ENCODE data around the gene TIMM10B.
A peak's percentile ranks its signal among the peaks of the same experiment; 100 is the strongest.

Gene TIMM10B

GRCh38 chr11:6473451-6474412, 7.6 kb upstream of the TIMM10B start, which contains the start of gene TRIM3:
TRIM3 (minus strand) TSS chr11:6473941; CDS start chr11:6465695, 8,246 bp downstream.
- TF ChIP-seq BHLHE40 (IDR thresholded peaks at IDR 0.05; ENCODE audit: borderline replicate concordance) (no peak), ARNT (IDR thresholded peaks at IDR 0.05) (no peak), SUZ12 (IDR thresholded peaks at IDR 0.05) (no peak), FOXM1 (IDR thresholded peaks at IDR 0.05; ENCODE audit: borderline replicate concordance) (no peak), PKNOX1 (IDR thresholded peaks at IDR 0.05) (no peak), NFRKB (IDR thresholded peaks at IDR 0.05) (no peak), FOXK2 (IDR thresholded peaks at IDR 0.05) (no peak), SP1 (IDR thresholded peaks at IDR 0.05) (no peak), ELF4 (IDR thresholded peaks at IDR 0.05) (no peak), TARDBP (IDR thresholded peaks at IDR 0.05) (no peak), FOXA1 (IDR thresholded peaks at IDR 0.05) (no peak), ZNF384 (IDR thresholded peaks at IDR 0.05) (no peak), L3MBTL2 (conservative IDR thresholded peaks at IDR 0.05) (no peak), LEF1 (IDR thresholded peaks at IDR 0.05; ENCODE audit: borderline replicate concordance) (no peak)
- ChIA-PET POLR2A (interaction anchor here (0.8 to 2.8 kb wide), 3 partner anchors 55 to 210 kb away, joined by 3 to 9 read pairs (median 3); partner anchors contain the start of genes APBB1 and MRPL17), CTCF (interaction anchor here (1.3 to 2.0 kb wide), 2 partner anchors 30 to 94 kb away, joined by 3 to 7 read pairs; no protein-coding TSS in a partner anchor)
- DNase-seq (ENCODE audit: extremely low spot score), result peak; percentile 91

- TF ChIP-seq ARNT (IDR thresholded peaks at IDR 0.05), result no peak
- TF ChIP-seq SP1 (IDR thresholded peaks at IDR 0.05), result no peak
- no peak for TF ChIP-seq FOXM1 (IDR thresholded peaks at IDR 0.05; ENCODE audit: borderline replicate concordance)
- TF ChIP-seq PKNOX1 (IDR thresholded peaks at IDR 0.05), result no peak
- no peak for TF ChIP-seq ELF4 (IDR thresholded peaks at IDR 0.05)
- TF ChIP-seq CTBP1 (IDR thresholded peaks at IDR 0.05; ENCODE audit: borderline replicate concordance), result no peak
- no peak for TF ChIP-seq L3MBTL2 (conservative IDR thresholded peaks at IDR 0.05)
- TF ChIP-seq ZNF384 (IDR thresholded peaks at IDR 0.05), result no peak
- CTCF ChIA-PET, result no interaction called here
- DNase-seq (ENCODE audit: extremely low spot score), result no peak
- POLR2A ChIA-PET, result interaction anchor here (0.8 to 2.8 kb wide), 3 partner anchors 55 to 209 kb away, joined by 3 to 9 read pairs (median 3); partner anchors contain the start of genes APBB1, MRPL17 and SMPD1
Measured at GRCh38 chr11:6474413-6474792, 6.9 kb upstream of the TIMM10B start.

- ChIA-PET POLR2A (interaction anchor here (0.8 to 2.8 kb wide), 5 partner anchors 20 to 208 kb away, joined by 3 to 9 read pairs (median 3); partner anchors contain the start of genes APBB1, MRPL17 and SMPD1), CTCF (interaction anchor here (0.8 to 1.2 kb wide), 4 partner anchors 27 to 219 kb away, joined by 3 to 7 read pairs (median 4); partner anchors contain the start of gene SMPD1)
- no peak for DNase-seq (ENCODE audit: extremely low spot score)
- TF ChIP-seq NFRKB (IDR thresholded peaks at IDR 0.05) (no peak), SP1 (IDR thresholded peaks at IDR 0.05) (no peak), BHLHE40 (IDR thresholded peaks at IDR 0.05; ENCODE audit: borderline replicate concordance) (no peak), TARDBP (IDR thresholded peaks at IDR 0.05) (no peak), L3MBTL2 (conservative IDR thresholded peaks at IDR 0.05) (no peak), LEF1 (IDR thresholded peaks at IDR 0.05; ENCODE audit: borderline replicate concordance) (no peak), CTBP1 (IDR thresholded peaks at IDR 0.05; ENCODE audit: borderline replicate concordance) (no peak), FOXM1 (IDR thresholded peaks at IDR 0.05; ENCODE audit: borderline replicate concordance) (no peak), ARNT (IDR thresholded peaks at IDR 0.05) (no peak), PKNOX1 (IDR thresholded peaks at IDR 0.05) (no peak), FOXA1 (IDR thresholded peaks at IDR 0.05) (no peak), ELF4 (IDR thresholded peaks at IDR 0.05) (no peak), FOXK2 (IDR thresholded peaks at IDR 0.05) (no peak), ZNF384 (IDR thresholded peaks at IDR 0.05) (no peak), SUZ12 (IDR thresholded peaks at IDR 0.05) (no peak)
Measured at GRCh38 chr11:6474806-6475500, 6.3 kb upstream of the TIMM10B start.

- TF ChIP-seq HDGF (IDR thresholded peaks at IDR 0.05; ENCODE audit: borderline replicate concordance) (no peak), SUZ12 (IDR thresholded peaks at IDR 0.05) (no peak)
- ChIA-PET CTCF (interaction anchor here (0.8 to 1.4 kb wide), 4 partner anchors 28 to 218 kb away, joined by 3 to 7 read pairs (median 4); partner anchors contain the start of gene SMPD1), POLR2A (interaction anchor here (1.0 to 2.8 kb wide), 3 partner anchors 21 to 97 kb away, joined by 3 to 9 read pairs (median 6); partner anchors contain the start of gene APBB1)
- DNase-seq (ENCODE audit: extremely low spot score), result no peak
Measured at GRCh38 chr11:6475936-6476335, 5.4 kb upstream of the TIMM10B start.

- no peak for TF ChIP-seq HDGF (IDR thresholded peaks at IDR 0.05; ENCODE audit: borderline replicate concordance)
- no peak for TF ChIP-seq ELF4 (IDR thresholded peaks at IDR 0.05)
- TF ChIP-seq FOXM1 (IDR thresholded peaks at IDR 0.05; ENCODE audit: borderline replicate concordance), result no peak
- TF ChIP-seq CTBP1 (IDR thresholded peaks at IDR 0.05; ENCODE audit: borderline replicate concordance), result no peak
- no peak for TF ChIP-seq BHLHE40 (IDR thresholded peaks at IDR 0.05; ENCODE audit: borderline replicate concordance)
- no peak for TF ChIP-seq TARDBP (IDR thresholded peaks at IDR 0.05)
- TF ChIP-seq ARNT (IDR thresholded peaks at IDR 0.05), result no peak
- no peak for TF ChIP-seq NFRKB (IDR thresholded peaks at IDR 0.05)
- no peak for TF ChIP-seq SP1 (IDR thresholded peaks at IDR 0.05)
- no peak for TF ChIP-seq SUZ12 (IDR thresholded peaks at IDR 0.05)
- no peak for TF ChIP-seq FOXA1 (IDR thresholded peaks at IDR 0.05)
- ChIA-PET CTCF (interaction anchor here (1.2 to 1.4 kb wide), 2 partner anchors 33 to 97 kb away, joined by 3 read pairs; no protein-coding TSS in a partner anchor), POLR2A (interaction anchor here (1.3 kb wide), 1 partner anchor 97 kb away, joined by 6 read pairs; no protein-coding TSS in a partner anchor)
- no peak for DNase-seq (ENCODE audit: extremely low spot score)
Measured at GRCh38 chr11:6476571-6476970, 4.7 kb upstream of the TIMM10B start.
